Upper lobe of right lung (tissue), 1 donor: ENCODE data around the gene LRIT1. TPM values are rescaled to one million over a fixed set of nuclear protein-coding genes. Genes with fewer than 3 reads are reported as not detected.
A peak's percentile ranks its signal among the peaks of the same experiment; 100 is the strongest.

Experiments used
- ATAC-seq: fragments of 200-7000 bp; cut with Tn5 transposase; one replicate; pipeline ENCODE4 v1.9.1; 2020; ENCODE audit warnings: mild to moderate bottlenecking, moderate library complexity
- DNase-seq: peaks from one replicate; pipeline ENCODE4 v3.0.0-alpha.2; 2020
- H3K27ac ChIP-seq: fragments of 200-600 bp; one replicate; pipeline ENCODE4 v1.8.0; 2022
- H3K27me3 ChIP-seq: fragments of 200-600 bp; one replicate; pipeline ENCODE4 v1.8.0; 2022; ENCODE audit warnings: mild to moderate bottlenecking
- H3K36me3 ChIP-seq: fragments of 200-600 bp; one replicate; pipeline ENCODE4 v1.8.0; 2022
- H3K4me1 ChIP-seq: fragments of 200-600 bp; one replicate; pipeline ENCODE4 v1.8.0; 2022
- H3K4me3 ChIP-seq: fragments of 200-600 bp; one replicate; pipeline ENCODE4 v1.8.0; 2022; ENCODE audit warnings: mild to moderate bottlenecking
- H3K9me3 ChIP-seq: fragments of 200-600 bp; one replicate; pipeline ENCODE4 v1.8.0; 2022
- intact Hi-C: fragments of 100-400 bp; cut with DNase I; formaldehyde crosslinking; loops from one replicate; pipeline ENCODE4 v1.11.0; 2022
- total RNA-seq: library from RNA; stranded (reverse); fragmentation: NEBNext Ultra II Directional; extraction: Animal tissue kit (Norgen Biotek cat#: 25700); gene quantifications from one replicate; pipeline ENCODE4 v1.2.1, GENCODE V29; 2021
- TF ChIP-seq, protein P1 (sequence below): fragments of 200-600 bp; IDR thresholded peaks from one replicate; pipeline ENCODE4 v1.8.0; 2022; ENCODE audit warnings: antibody characterized with exemption
- donor health status: DM: no; HTN: yes; CAD: no; lungs with severe emphysema.

The LRIT1 gene
- total RNA-seq, 1 donor from 2014 or later, result not detected

GRCh38 chr10:84204610-84205009 is 36.7 kb downstream of the LRIT1 start:
- intact Hi-C loops, result no loop called here
- Histone ChIP-seq H3K27me3 (peaks cover 14% of the 10 kb centered on the region), H3K36me3 (no peaks in the 10 kb centered on the region), H3K4me3 (no peak overlapping the region), H3K9me3 (no peaks in the 10 kb centered on the region), H3K27ac (no peak overlapping the region), H3K4me1 (no peaks in the 10 kb centered on the region)
- ATAC-seq (no peak), DNase-seq (no peak)
- TF ChIP-seq, protein P1, sequence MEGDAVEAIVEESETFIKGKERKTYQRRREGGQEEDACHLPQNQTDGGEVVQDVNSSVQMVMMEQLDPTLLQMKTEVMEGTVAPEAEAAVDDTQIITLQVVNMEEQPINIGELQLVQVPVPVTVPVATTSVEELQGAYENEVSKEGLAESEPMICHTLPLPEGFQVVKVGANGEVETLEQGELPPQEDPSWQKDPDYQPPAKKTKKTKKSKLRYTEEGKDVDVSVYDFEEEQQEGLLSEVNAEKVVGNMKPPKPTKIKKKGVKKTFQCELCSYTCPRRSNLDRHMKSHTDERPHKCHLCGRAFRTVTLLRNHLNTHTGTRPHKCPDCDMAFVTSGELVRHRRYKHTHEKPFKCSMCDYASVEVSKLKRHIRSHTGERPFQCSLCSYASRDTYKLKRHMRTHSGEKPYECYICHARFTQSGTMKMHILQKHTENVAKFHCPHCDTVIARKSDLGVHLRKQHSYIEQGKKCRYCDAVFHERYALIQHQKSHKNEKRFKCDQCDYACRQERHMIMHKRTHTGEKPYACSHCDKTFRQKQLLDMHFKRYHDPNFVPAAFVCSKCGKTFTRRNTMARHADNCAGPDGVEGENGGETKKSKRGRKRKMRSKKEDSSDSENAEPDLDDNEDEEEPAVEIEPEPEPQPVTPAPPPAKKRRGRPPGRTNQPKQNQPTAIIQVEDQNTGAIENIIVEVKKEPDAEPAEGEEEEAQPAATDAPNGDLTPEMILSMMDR, result no peak

DNA sequence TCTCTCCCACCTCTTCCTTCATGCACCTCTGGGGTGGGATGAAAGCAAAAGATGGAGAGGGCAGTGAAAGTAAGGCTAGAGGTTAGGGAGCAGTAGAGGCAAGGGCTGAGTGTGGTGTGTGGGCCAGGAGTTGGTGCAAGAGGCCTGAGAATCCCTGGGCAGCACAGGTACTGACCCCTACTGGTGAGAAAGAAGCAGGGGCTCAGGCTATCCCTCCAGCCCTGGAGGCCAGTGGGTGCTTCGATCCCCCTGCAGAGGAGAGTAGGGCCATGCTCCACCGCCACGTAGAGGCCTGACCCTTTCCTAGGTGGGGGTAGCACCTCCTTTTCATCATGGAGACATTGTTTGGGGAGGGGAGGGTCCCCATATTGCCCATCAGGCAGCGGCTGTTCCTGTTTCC is 37.2 kb downstream of the LRIT1 start:
- H3K9me3 ChIP-seq, result no peaks in the 10 kb centered on the region
- no peak overlapping the region for H3K4me3 ChIP-seq
- TF ChIP-seq, protein P1, result peak; percentile 21
- no peak for DNase-seq
- intact Hi-C loops, result no loop called here
- peak; percentile 15 for ATAC-seq
- peaks cover 14% of the 10 kb centered on the region for H3K27me3 ChIP-seq
- H3K27ac ChIP-seq, result no peak overlapping the region
- no peaks in the 10 kb centered on the region for H3K36me3 ChIP-seq
- no peaks in the 10 kb centered on the region for H3K4me1 ChIP-seq

DNA sequence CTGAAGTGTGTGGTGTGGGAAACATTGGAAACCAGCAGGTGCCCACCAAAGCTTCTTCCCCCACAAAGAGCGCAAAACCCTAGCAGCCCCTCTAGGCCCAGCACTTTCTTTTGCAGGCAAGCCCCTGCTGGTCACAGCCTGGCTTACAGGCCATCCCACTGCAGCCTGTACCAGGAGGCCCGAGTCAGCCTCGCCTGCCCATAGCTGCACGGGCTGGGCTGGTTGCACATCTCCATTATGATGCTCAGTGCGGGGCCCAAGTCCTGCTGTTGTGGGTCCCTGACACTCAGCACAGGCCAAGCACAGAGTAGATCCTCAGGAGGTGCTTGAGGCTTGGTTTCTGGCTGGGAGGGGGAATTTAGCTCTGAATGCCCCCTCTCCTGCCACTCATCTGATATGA is 39.0 kb downstream of the LRIT1 start:
- Histone ChIP-seq H3K36me3 (no peaks in the 10 kb centered on the region), H3K4me3 (no peak overlapping the region), H3K27ac (no peak overlapping the region), H3K9me3 (no peaks in the 10 kb centered on the region), H3K27me3 (peaks cover 18% of the 10 kb centered on the region), H3K4me1 (no peaks in the 10 kb centered on the region)
- intact Hi-C loops, result no loop called here
- ATAC-seq (no peak), DNase-seq (no peak)
- TF ChIP-seq, protein P1, result no peak

DNA sequence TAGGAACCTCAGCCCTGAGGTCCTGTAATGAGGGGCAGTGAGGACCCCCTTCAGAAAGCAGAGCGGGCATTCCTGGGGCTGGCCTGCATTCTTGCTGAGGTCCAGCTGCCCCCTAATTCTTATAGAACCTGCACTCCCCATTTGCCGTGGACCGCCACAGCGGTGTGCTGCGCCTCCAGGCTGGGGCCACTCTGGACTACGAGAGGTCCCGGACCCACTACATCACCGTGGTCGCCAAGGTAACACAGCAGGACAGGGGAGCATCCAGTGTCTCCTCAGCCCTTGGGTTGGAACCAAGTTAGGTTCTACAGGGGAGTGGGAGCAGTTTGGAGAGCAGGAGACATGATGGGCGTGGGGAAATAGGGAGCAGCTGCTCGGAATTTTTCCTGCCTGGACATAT is 39.7 kb downstream of the LRIT1 start:
- Histone ChIP-seq H3K36me3 (no peaks in the 10 kb centered on the region), H3K9me3 (no peaks in the 10 kb centered on the region), H3K4me3 (no peak overlapping the region), H3K27ac (no peak overlapping the region), H3K27me3 (peaks cover 18% of the 10 kb centered on the region), H3K4me1 (no peaks in the 10 kb centered on the region)
- no peak for ATAC-seq
- TF ChIP-seq, protein P1, result no peak
- intact Hi-C loops, result no loop called here
- no peak for DNase-seq

- intact Hi-C loops, result no loop called here
These were observed 40.1 kb downstream of the LRIT1 start for GRCh38 chr10:84201244-84201606.

More at GRCh38 chr10:84201244-84201606, 40.1 kb downstream of the LRIT1 start:
- Histone ChIP-seq H3K36me3 (no peaks in the 10 kb centered on the region), H3K9me3 (no peaks in the 10 kb centered on the region), H3K27ac (no peak overlapping the region), H3K27me3 (peaks cover 16% of the 10 kb centered on the region), H3K4me3 (no peak overlapping the region), H3K4me1 (no peaks in the 10 kb centered on the region)
- TF ChIP-seq, protein P1, result no peak
- ATAC-seq (no peak), DNase-seq (no peak)
